ENCODE measurements around the gene UXT. TPM values are rescaled to one million over a fixed set of nuclear protein-coding genes. Genes with fewer than 3 reads are reported as not detected.

The UXT gene
- polyA plus RNA-seq, 3 donors: 134 to 213 (median 174) TPM

- peaks cover 0 to 10% (median 6%) of the 10 kb centered on the region in 7 donors for H3K9me3 Mint-ChIP-seq
- TF ChIP-seq CTCF (IDR thresholded peaks at IDR 0.05): no peak
- peaks cover 15% of the 10 kb centered on the region for H3K4me1 Mint-ChIP-seq
- Histone ChIP-seq H3K4me2 (replicated peaks; ENCODE audit: extremely low read depth, low read length, poor library complexity, severe bottlenecking) (peak overlapping the region; percentile 71), H3K9me3 (replicated peaks in 1 of 2; ENCODE audit: control insufficient read depth in 1 of 2, insufficient read depth in 1 of 2, low read length in 2 of 2) (no peaks in the 10 kb centered on the region), H3K4me1 (ENCODE audit: control insufficient read depth in 1 of 2, insufficient read depth in 2 of 2, low read length in 2 of 2) (peaks cover 9 to 12% of the 10 kb centered on the region in 2 donors), H3K36me3 (replicated peaks in 1 of 2; ENCODE audit: control insufficient read depth in 1 of 2, insufficient read depth in 2 of 2, low read length in 2 of 2) (peaks cover 28 to 43% of the 10 kb centered on the region in 2 donors), H3K27me3 (ENCODE audit: control insufficient read depth in 2 of 2, insufficient read depth in 2 of 2, low read length in 2 of 2) (no peaks in the 10 kb centered on the region), H4K20me1 (ENCODE audit: insufficient read depth, low read length) (peaks cover 3% of the 10 kb centered on the region), H2AFZ (ENCODE audit: insufficient read depth, low read depth, low read length, poor library complexity, severe bottlenecking) (no peak overlapping the region), H3K4me3 (replicated peaks in 1 of 3; ENCODE audit: low read depth in 2 of 3, low read length in 3 of 3) (peak overlapping the region; percentile 30 to 72 (median 62)), H3K27ac (ENCODE audit: low read depth in 1 of 2, low read length in 2 of 2) (peak overlapping the region; percentile 93 to 96), H3K79me2 (ENCODE audit: insufficient read depth, low read length) (peaks cover 14% of the 10 kb centered on the region), H3K9ac (ENCODE audit: insufficient read depth, low read length, poor library complexity, severe bottlenecking) (peak overlapping the region; percentile 90)
- 0% methylated on average over 5 of the region's 13 CpGs for WGBS (ENCODE audit: insufficient coverage)
- peaks cover 0 to 5% (median 0%) of the 10 kb centered on the region in 3 donors for H3K27me3 Mint-ChIP-seq (ENCODE audit: low read depth in 3 of 3)
- peak overlapping the region; percentile 97 to 99 (median 99) for H3K27ac Mint-ChIP-seq
- no peak for DNase-seq
- intact Hi-C loops (cut with micrococcal nuclease): loop anchor here in 1 of 2 donors (10.0 kb wide), 1 partner anchor 177 kb away; the partner anchor contains the start of gene ZNF81
- peak overlapping the region; percentile 85 to 93 for H3K4me3 Mint-ChIP-seq
- peaks cover 24 to 31% of the 10 kb centered on the region in 2 donors for H3K36me3 Mint-ChIP-seq
These were observed 688 bp downstream of the UXT start for GRCh38 chrX:47658301-47658683.

GRCh38 chrX:47651043-47651905 lies 7.7 kb downstream of the UXT start:
- H3K79me2 ChIP-seq (ENCODE audit: insufficient read depth, low read length): peaks cover 13% of the 10 kb centered on the region
- WGBS (ENCODE audit: insufficient coverage): 8% methylated on average over 16 of the region's 19 CpGs
- peaks cover 0 to 3% (median 2%) of the 10 kb centered on the region in 3 donors for H3K27me3 Mint-ChIP-seq (ENCODE audit: low read depth in 3 of 3)
- no peak for TF ChIP-seq CTCF (IDR thresholded peaks at IDR 0.05)
- no peaks in the 10 kb centered on the region for H3K27me3 ChIP-seq (ENCODE audit: control insufficient read depth in 2 of 2, insufficient read depth in 2 of 2, low read length in 2 of 2)
- peak overlapping the region; percentile 60 to 76 for H3K27ac ChIP-seq (ENCODE audit: low read depth in 1 of 2, low read length in 2 of 2)
- peak overlapping the region; percentile 83 to 92 for H3K4me3 Mint-ChIP-seq
- peaks cover 20 to 46% of the 10 kb centered on the region in 2 donors for H3K36me3 ChIP-seq (replicated peaks in 1 of 2; ENCODE audit: control insufficient read depth in 1 of 2, insufficient read depth in 2 of 2, low read length in 2 of 2)
- intact Hi-C loops (cut with micrococcal nuclease): loop anchor here (5.0 to 10.0 kb wide), 2 partner anchors 89 to 184 kb away; partner anchors contain the start of genes ARAF (in 1 of the 2) and ZNF81 (in 1 of the 2)
- H3K4me1 Mint-ChIP-seq: peaks cover 25% of the 10 kb centered on the region
- no peak for DNase-seq
- peaks cover 23 to 27% of the 10 kb centered on the region in 2 donors for H3K4me1 ChIP-seq (ENCODE audit: control insufficient read depth in 1 of 2, insufficient read depth in 2 of 2, low read length in 2 of 2)
- H3K36me3 Mint-ChIP-seq: peaks cover 19 to 38% of the 10 kb centered on the region in 2 donors
- H3K27ac Mint-ChIP-seq: peak overlapping the region; percentile 88 to 95 (median 94)
- peak overlapping the region; percentile 38 for H3K9ac ChIP-seq (ENCODE audit: insufficient read depth, low read length, poor library complexity, severe bottlenecking)
- no peaks in the 10 kb centered on the region for H4K20me1 ChIP-seq (ENCODE audit: insufficient read depth, low read length)
- H3K9me3 ChIP-seq (replicated peaks in 1 of 2; ENCODE audit: control insufficient read depth in 1 of 2, insufficient read depth in 1 of 2, low read length in 2 of 2): no peaks in the 10 kb centered on the region
- H2AFZ ChIP-seq (ENCODE audit: insufficient read depth, low read depth, low read length, poor library complexity, severe bottlenecking): peak overlapping the region; percentile 54
- peak overlapping the region; percentile 40 to 80 (median 65) for H3K4me3 ChIP-seq (replicated peaks in 1 of 3; ENCODE audit: low read depth in 2 of 3, low read length in 3 of 3)
- H3K4me2 ChIP-seq (replicated peaks; ENCODE audit: extremely low read depth, low read length, poor library complexity, severe bottlenecking): peak overlapping the region; percentile 71
- H3K9me3 Mint-ChIP-seq: peaks cover 0 to 6% (median 5%) of the 10 kb centered on the region in 7 donors

Measured in CD14-positive monocyte (primary cell).